ENCODE results near the gene BCOR. TPM values are rescaled to one million over a fixed set of nuclear protein-coding genes. Genes with fewer than 3 reads are reported as not detected.

The BCOR gene
- total and polyA plus RNA-seq, 2 of the 8 experiments (the other 6 are each of a cell fraction or from before 2014, with no cell fraction given): 25.0 to 50.8 TPM

DNA sequence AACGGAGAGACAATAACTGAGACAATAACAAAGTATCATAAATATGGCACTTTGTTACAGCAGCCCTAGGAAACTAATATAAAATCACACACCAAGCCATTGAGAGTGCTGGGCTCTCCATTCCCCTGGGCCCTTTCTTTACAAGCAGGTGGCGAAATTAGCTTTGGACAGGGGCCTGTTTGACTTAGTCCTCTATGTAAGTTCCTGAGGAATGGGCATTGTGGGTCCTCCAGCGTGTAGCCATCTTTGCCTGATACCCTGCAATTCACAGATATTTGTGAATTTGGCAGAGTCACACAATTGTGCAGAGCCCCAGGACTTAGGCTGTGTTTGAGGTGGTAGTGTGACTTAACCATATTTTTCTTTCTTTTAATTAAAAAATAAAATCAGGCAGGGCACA lies 67.6 kb downstream of the BCOR start:
- H3K14ac ChIP-seq (ENCODE audit: insufficient read length): no peak overlapping the region
- TF ChIP-seq POLR2A (IDR thresholded peaks at IDR 0.05; ENCODE audit: control extremely low read depth in 1 of 2, low read depth in 2 of 2, low read length in 2 of 2) (no peak), TEAD4 (IDR thresholded peaks at IDR 0.05; ENCODE audit: low read depth, low read length) (no peak)
- H4K20me1 ChIP-seq (replicated peaks in 1 of 2; ENCODE audit: control insufficient read depth in 1 of 2, insufficient read depth in 2 of 2, low read length in 2 of 2): no peaks in the 10 kb centered on the region
- no peak overlapping the region for H3K27ac ChIP-seq (ENCODE audit: low read depth, low read length)
- no peak overlapping the region for H4K8ac ChIP-seq (ENCODE audit: extremely low read depth, insufficient read depth, low read length)
- H3K23me2 ChIP-seq (ENCODE audit: low read depth, low read length): no peaks in the 10 kb centered on the region
- H3K27me3 ChIP-seq (replicated peaks in 1 of 4; ENCODE audit: control insufficient read depth in 3 of 4, extremely low read depth in 1 of 4, insufficient read depth in 3 of 4, low read length in 3 of 4): no peaks in the 10 kb centered on the region
- no peak overlapping the region for H2AFZ ChIP-seq (ENCODE audit: low read length)
- no peak overlapping the region for H3K4me2 ChIP-seq (ENCODE audit: insufficient read depth in 1 of 2, low read depth in 2 of 2, low read length in 2 of 2)
- H3K36me3 ChIP-seq (ENCODE audit: control insufficient read depth in 2 of 4, insufficient read depth in 4 of 4, low read length in 3 of 4): no peaks in the 10 kb centered on the region
- no peak overlapping the region for H3K18ac ChIP-seq (ENCODE audit: extremely low read depth, low read length)
- ChIA-PET CTCF (ENCODE audit: partially characterized antibody) (interaction anchor here (1.0 to 1.1 kb wide), 2 partner anchors 9 to 27 kb away, joined by 3 read pairs; no protein-coding TSS in a partner anchor), POLR2A (ENCODE audit: partially characterized antibody) (no interaction called here)
- no peak overlapping the region for H2BK5ac ChIP-seq (ENCODE audit: low read depth, low read length)
- FAIRE-seq (no peak), DNase-seq (ENCODE audit: low read depth in 1 of 2, low spot score in 2 of 2) (no peak)
- H3K4me1 ChIP-seq (replicated peaks in 1 of 4; ENCODE audit: control insufficient read depth in 3 of 4, insufficient read depth in 4 of 4, low read length in 3 of 4): no peaks in the 10 kb centered on the region
- no peak overlapping the region for H2BK120ac ChIP-seq (replicated peaks; ENCODE audit: low read depth, low read length)
- no peak overlapping the region for H3K4me3 ChIP-seq (ENCODE audit: extremely low read depth in 1 of 4, insufficient read depth in 2 of 4, low read depth in 3 of 4, low read length in 4 of 4)
- H2BK15ac ChIP-seq (ENCODE audit: low read length): no peak overlapping the region
- H2BK20ac ChIP-seq (ENCODE audit: low read length): no peak overlapping the region
- no peak overlapping the region for H3K4ac ChIP-seq (replicated peaks; ENCODE audit: insufficient read length, low read depth, low read length)
- no peaks in the 10 kb centered on the region for H3K79me1 ChIP-seq (ENCODE audit: low read depth, low read length)
- H4K5ac ChIP-seq (ENCODE audit: insufficient read length, low read depth, low read length): no peak overlapping the region
- H2BK12ac ChIP-seq (ENCODE audit: low read depth, low read length): no peak overlapping the region
- H3K56ac ChIP-seq (replicated peaks; ENCODE audit: insufficient read length, low read depth, low read length): no peak overlapping the region
- no peak overlapping the region for H2AK5ac ChIP-seq (ENCODE audit: low read depth, low read length)
- 93% methylated on average over 3 of the region's 3 CpGs; no CpG with 5 or more reads in 1 of the 2 experiments for WGBS, 2 experiments (ENCODE audit: extremely low coverage in 1 of 2, insufficient coverage in 1 of 2, insufficient read length in 1 of 2, insufficient replicate concordance in 2 of 2, low coverage in 1 of 2, low lambda C conversion rate in 2 of 2, missing lambda C conversion rate in 1 of 2)
- H4K91ac ChIP-seq (replicated peaks; ENCODE audit: insufficient read length, low read length): no peak overlapping the region
- no peak overlapping the region for H3K23ac ChIP-seq (ENCODE audit: insufficient read length)
- no peaks in the 10 kb centered on the region for H3K79me2 ChIP-seq (ENCODE audit: control insufficient read depth in 1 of 2, insufficient read depth in 2 of 2, low read length in 2 of 2)
- H3K9ac ChIP-seq (replicated peaks in 1 of 4; ENCODE audit: extremely low read depth in 1 of 4, low read depth in 3 of 4, low read length in 3 of 4): no peak overlapping the region
- H3K9me3 ChIP-seq (ENCODE audit: insufficient read depth in 2 of 2, low read depth in 1 of 2, low read length in 1 of 2): no peaks in the 10 kb centered on the region

Data from H1 (cell line).